Hair follicle dermal papilla cell (primary cell): ENCODE measurements around the gene USP15. TPM values are rescaled to one million over a fixed set of nuclear protein-coding genes. Genes with fewer than 3 reads are reported as not detected.

Experiments used
- small RNA-seq: library from RNA; depleted of rRNA; stranded (forward); fragments of <200 nt; gene quantifications from one replicate; pipeline ENCODE3, GENCODE V24; 2012
- total RNA-seq: library from RNA; depleted of rRNA; stranded (reverse); fragments of >200 nt; gene quantifications from 2 replicates; pipeline ENCODE4 v1.2.3, GENCODE V29; 2012

USP15 gene
- 44.6 and 50.8 TPM in 2 replicates for total RNA-seq

DNA sequence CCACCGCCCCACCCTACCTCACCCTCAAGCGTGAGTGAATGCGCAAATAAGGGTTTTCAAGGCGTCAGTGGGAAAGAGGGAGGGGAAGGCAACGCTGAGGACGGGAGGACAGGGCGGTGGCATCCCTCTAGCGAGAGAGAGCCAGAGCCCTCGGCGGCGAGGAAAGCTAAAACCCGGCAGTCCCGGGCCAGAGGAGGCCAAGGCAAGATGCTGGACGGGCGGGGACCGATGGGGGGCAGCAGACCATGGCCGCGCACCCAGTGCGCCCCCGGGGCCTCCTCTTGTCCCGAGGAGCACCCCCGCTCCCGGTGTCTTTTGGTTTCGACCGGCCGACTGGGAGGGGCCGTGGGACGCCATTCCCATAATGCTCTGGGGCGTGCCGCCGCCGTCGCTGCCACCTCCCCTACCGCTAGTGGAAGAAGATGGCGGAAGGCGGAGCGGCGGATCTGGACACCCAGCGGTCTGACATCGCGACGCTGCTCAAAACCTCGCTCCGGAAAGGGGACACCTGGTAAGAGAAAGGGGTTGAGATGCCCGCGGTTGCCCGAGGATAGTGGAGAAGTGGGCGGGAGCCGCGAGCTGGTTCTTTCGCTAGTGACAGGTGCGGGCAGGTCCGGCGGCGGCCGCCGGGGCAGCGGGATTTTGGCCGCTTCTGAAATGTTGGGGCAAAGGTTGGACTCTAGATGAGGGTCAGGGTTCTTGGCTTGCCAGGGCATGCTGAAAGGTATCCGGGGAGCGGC, at the start of gene USP15:
Gene USP15 (plus strand): TSS at position 412 of the 740 bp plus-strand sequence. CDS start 11 bp downstream, at position 423.

Small RNA genes within 50 kb of the gene (small RNA-seq; reads per million reads assigned to genes)
- gene RF00017 = not detected
- not detected for gene RNU6-595P

Other genes with a start within 250 kb of the USP15 start
- gene MON2, start 206.4 kb downstream of the USP15 start, total RNA-seq = 63.6 and 85.2 TPM in 2 replicates